ENCODE data around the gene CD82. TPM values are rescaled to one million over a fixed set of nuclear protein-coding genes. Genes with fewer than 3 reads are reported as not detected.

The CD82 gene
- total and polyA plus RNA-seq, 2 of the 8 experiments (the other 6 are each of a cell fraction or from before 2014, with no cell fraction given) = 7.9 to 10.3 TPM

DNA sequence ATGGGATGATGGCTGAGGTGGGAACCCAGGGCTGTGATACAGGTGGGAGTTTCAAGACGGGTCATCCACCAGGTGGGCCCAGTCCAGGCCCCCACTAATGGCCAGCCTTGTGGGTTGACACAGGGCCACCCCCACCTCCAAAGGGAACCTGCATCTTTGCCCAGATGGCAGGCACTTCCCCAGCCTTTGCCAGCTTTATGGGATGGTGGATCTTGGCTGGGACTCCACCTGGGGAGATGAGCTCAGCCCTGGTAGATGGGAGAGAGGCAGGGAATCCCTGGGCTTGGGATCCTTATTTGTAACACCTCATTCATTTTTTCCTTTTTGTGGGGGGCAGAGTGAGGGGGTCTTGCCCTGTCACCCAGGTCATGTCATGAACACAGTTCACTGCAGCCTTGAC, 33.4 kb downstream of the CD82 start:
- no peaks in the 10 kb centered on the region for H3K27me3 ChIP-seq (replicated peaks in 1 of 4; ENCODE audit: control insufficient read depth in 3 of 4, extremely low read depth in 1 of 4, insufficient read depth in 3 of 4, low read length in 3 of 4)
- H3K9ac ChIP-seq (replicated peaks in 1 of 4; ENCODE audit: extremely low read depth in 1 of 4, low read depth in 3 of 4, low read length in 3 of 4) = no peak overlapping the region
- no peak overlapping the region for H3K4ac ChIP-seq (replicated peaks; ENCODE audit: insufficient read length, low read depth, low read length)
- H2AK5ac ChIP-seq (ENCODE audit: low read depth, low read length) = no peak overlapping the region
- no peak overlapping the region for H2BK120ac ChIP-seq (replicated peaks; ENCODE audit: low read depth, low read length)
- H3K27ac ChIP-seq (ENCODE audit: low read depth, low read length) = no peak overlapping the region
- H2BK20ac ChIP-seq (ENCODE audit: low read length) = no peak overlapping the region
- no peaks in the 10 kb centered on the region for H3K79me1 ChIP-seq (ENCODE audit: low read depth, low read length)
- FAIRE-seq (no peak), DNase-seq (ENCODE audit: low read depth in 1 of 2, low spot score in 2 of 2) (no peak)
- no peak overlapping the region for H3K56ac ChIP-seq (replicated peaks; ENCODE audit: insufficient read length, low read depth, low read length)
- H4K8ac ChIP-seq (ENCODE audit: extremely low read depth, insufficient read depth, low read length) = no peak overlapping the region
- H3K9me3 ChIP-seq (ENCODE audit: insufficient read depth in 2 of 2, low read depth in 1 of 2, low read length in 1 of 2) = no peaks in the 10 kb centered on the region
- no peak overlapping the region for H4K5ac ChIP-seq (ENCODE audit: insufficient read length, low read depth, low read length)
- no peak for TF ChIP-seq EP300 (IDR thresholded peaks at IDR 0.05; ENCODE audit: borderline replicate concordance in 1 of 2, low read depth in 2 of 2, low read length in 2 of 2)
- no peak for TF ChIP-seq SIN3A (conservative IDR thresholded peaks at IDR 0.05 in 1 of 2, IDR thresholded peaks at IDR 0.05 in 1 of 2; ENCODE audit: low read depth in 1 of 2, low read length in 2 of 2)
- no peak for TF ChIP-seq SAP30 (IDR thresholded peaks at IDR 0.05; ENCODE audit: insufficient read depth, insufficient replicate concordance, low read length)
- TF ChIP-seq TBP (IDR thresholded peaks at IDR 0.05; ENCODE audit: low read depth, low read length) = no peak
- no peak for TF ChIP-seq BRCA1 (IDR thresholded peaks at IDR 0.05; ENCODE audit: low read depth, low read length)
- H3K18ac ChIP-seq (ENCODE audit: extremely low read depth, low read length) = no peak overlapping the region
- no peak overlapping the region for H2AFZ ChIP-seq (ENCODE audit: low read length)
- H3K36me3 ChIP-seq (ENCODE audit: control insufficient read depth in 2 of 4, insufficient read depth in 4 of 4, low read length in 3 of 4) = no peaks in the 10 kb centered on the region
- POLR2A ChIA-PET (ENCODE audit: partially characterized antibody) = no interaction called here
- no peak overlapping the region for H3K4me2 ChIP-seq (ENCODE audit: insufficient read depth in 1 of 2, low read depth in 2 of 2, low read length in 2 of 2)
- no peak overlapping the region for H3K14ac ChIP-seq (ENCODE audit: insufficient read length)
- H3K23ac ChIP-seq (ENCODE audit: insufficient read length) = no peak overlapping the region
- H3K23me2 ChIP-seq (ENCODE audit: low read depth, low read length) = no peaks in the 10 kb centered on the region
- WGBS, 2 experiments (ENCODE audit: extremely low coverage in 1 of 2, insufficient coverage in 1 of 2, insufficient read length in 1 of 2, insufficient replicate concordance in 2 of 2, low coverage in 1 of 2, low lambda C conversion rate in 2 of 2, missing lambda C conversion rate in 1 of 2) = no CpG with 5 or more reads among the region's 1 CpG
- no peak overlapping the region for H2BK12ac ChIP-seq (ENCODE audit: low read depth, low read length)
- peaks cover 0 to 11% (median 2%) of the 10 kb centered on the region in 4 experiments; a peak in 3 of 7 replicates for H3K4me1 ChIP-seq (replicated peaks in 1 of 4; ENCODE audit: control insufficient read depth in 3 of 4, insufficient read depth in 4 of 4, low read length in 3 of 4)
- H3K79me2 ChIP-seq (ENCODE audit: control insufficient read depth in 1 of 2, insufficient read depth in 2 of 2, low read length in 2 of 2) = no peaks in the 10 kb centered on the region
- no peaks in the 10 kb centered on the region for H4K20me1 ChIP-seq (replicated peaks in 1 of 2; ENCODE audit: control insufficient read depth in 1 of 2, insufficient read depth in 2 of 2, low read length in 2 of 2)
- H2BK5ac ChIP-seq (ENCODE audit: low read depth, low read length) = no peak overlapping the region
- H3K4me3 ChIP-seq (ENCODE audit: extremely low read depth in 1 of 4, insufficient read depth in 2 of 4, low read depth in 3 of 4, low read length in 4 of 4) = no peak overlapping the region
- CTCF ChIA-PET (ENCODE audit: partially characterized antibody) = interaction anchor here (0.9 to 7.7 kb wide), 10 partner anchors 9 to 61 kb away, joined by 3 to 56 read pairs (median 6); partner anchors contain the start of gene CD82
- no peak overlapping the region for H2BK15ac ChIP-seq (ENCODE audit: low read length)
- no peak overlapping the region for H4K91ac ChIP-seq (replicated peaks; ENCODE audit: insufficient read length, low read length)
